Nucleus accumbens (tissue), 56 donors: ENCODE results near the gene ANAPC16.
"Not testable (repeated sequence)": the region's sequence is repeated elsewhere in the genome, so short reads cannot be mapped to it uniquely, and the experiment has no call there.

ENCODE experiments used
- DNase-seq, 56 donors: peaks; one replicate each; lab custom pipeline; 2025; lab: John Stamatoyannopoulos, UW

Gene ANAPC16

GRCh38 chr10:72260976-72261783 is 45.4 kb downstream of the ANAPC16 start:
- peak in 2 of 56 donors; percentile 53 to 59 for DNase-seq

- DNase-seq = no peak
These were observed 46.1 kb downstream of the ANAPC16 start for GRCh38 chr10:72261784-72262404.

GRCh38 chr10:72263613-72264241 is 47.9 kb downstream of the ANAPC16 start:
- no peak for DNase-seq

- DNase-seq = no peak
These were observed 48.7 kb downstream of the ANAPC16 start for GRCh38 chr10:72264536-72264935.

GRCh38 chr10:72265508-72265907 is 49.7 kb downstream of the ANAPC16 start:
- no peak for DNase-seq

GRCh38 chr10:72265990-72266865 is 50.4 kb downstream of the ANAPC16 start:
- DNase-seq = no peak

- DNase-seq = no peak
These were observed 51.6 kb downstream of the ANAPC16 start for GRCh38 chr10:72267381-72267780.

GRCh38 chr10:72267819-72268399 is 52.1 kb downstream of the ANAPC16 start:
- no peak for DNase-seq

GRCh38 chr10:72268475-72269200 is 52.8 kb downstream of the ANAPC16 start:
- DNase-seq = not testable (repeated sequence)

- no peak for DNase-seq
These were observed 54.9 kb downstream of the ANAPC16 start for GRCh38 chr10:72270607-72271281.

- peak; percentile 34 to 93 (median 85) for DNase-seq
These were observed 57.0 kb downstream of the ANAPC16 start for GRCh38 chr10:72272689-72273409.

- peak; percentile 93 to 100 (median 99) for DNase-seq
These were observed 57.8 kb downstream of the ANAPC16 start, which contains the start of gene DDIT4 for GRCh38 chr10:72273410-72274212. Gene DDIT4, plus strand, starts transcription at chr10:72273924. Its CDS starts 293 bp downstream, at chr10:72274217.

- peak in 12 of 56 donors; percentile 39 to 75 (median 64) for DNase-seq
These were observed 58.5 kb downstream of the ANAPC16 start for GRCh38 chr10:72274213-72274729.

GRCh38 chr10:72274730-72275350 is 59.0 kb downstream of the ANAPC16 start:
- DNase-seq = peak in 47 of 56 donors; percentile 32 to 87 (median 57)

GRCh38 chr10:72275351-72276012 is 59.7 kb downstream of the ANAPC16 start:
- DNase-seq = peak in 13 of 56 donors; percentile 22 to 54 (median 41)

- peak in 8 of 56 donors; percentile 20 to 59 (median 32) for DNase-seq
These were observed 60.2 kb downstream of the ANAPC16 start for GRCh38 chr10:72276013-72276387.
